HEK293 (cell line): ENCODE measurements around the gene TMEM256.

Source experiments
- CTCF ChIA-PET: fragments of 350-600 bp; formaldehyde crosslinking; extraction: SDS; loops from one replicate; lab custom pipeline; 2021; ENCODE audit warnings: antibody characterized with exemption; lab: Yijun Ruan, JAX
- POLR2A ChIA-PET: fragments of 300-600 bp; formaldehyde crosslinking; extraction: SDS; loops from one replicate; lab custom pipeline; 2020; ENCODE audit warnings: antibody characterized with exemption, inconsistent platforms; lab: Yijun Ruan, JAX
- H3K27ac ChIP-seq: fragments of 200-500 bp; sonication (Bioruptor generic); 2 replicates; pipeline ENCODE4 v1.5.1; 2014; ENCODE audit warnings: low read depth, low read length, control low read depth, inconsistent platforms; ENCODE audit errors: extremely low read depth
- H3K36me3 ChIP-seq, 2 experiments: fragments of 200-500 bp in 1 of 2; sonication (Bioruptor generic) in 1 of 2; 1 replicate in 1 of 2; 2 replicates in 1 of 2; pipeline ENCODE4 v1.5.1; 2014 to 2017; ENCODE audit warnings: inconsistent platforms in 2 of 2, low read length in 2 of 2; ENCODE audit not compliant: control insufficient read depth in 2 of 2, insufficient read depth in 1 of 2
- H3K4me1 ChIP-seq: fragments of 200-500 bp; sonication (Bioruptor generic); 2 replicates; pipeline ENCODE4 v1.5.1; 2014; ENCODE audit warnings: mild to moderate bottlenecking, low read length, inconsistent platforms; ENCODE audit not compliant: control insufficient read depth, insufficient read depth
- H3K4me3 ChIP-seq: 2 replicates; pipeline ENCODE4 v1.5.1; 2011; ENCODE audit warnings: low read depth, mild to moderate bottlenecking, control low read depth, low read length, moderate library complexity
- H3K9me3 ChIP-seq: fragments of 200-500 bp; sonication (Bioruptor generic); 2 replicates; pipeline ENCODE4 v1.5.1; 2014; ENCODE audit warnings: low read depth, low read length, inconsistent platforms; ENCODE audit not compliant: control insufficient read depth, insufficient read depth
- CTCF ChIP-seq: fragments of 450-650 bp; formaldehyde crosslinking; IDR thresholded peaks from 2 replicates; pipeline ENCODE4 v1.5.1; 2016; ENCODE audit warnings: missing biosample characterization, missing genetic modification characterization
- MYNN ChIP-seq: fragments of 450-650 bp; formaldehyde crosslinking; IDR thresholded peaks from 2 replicates; pipeline ENCODE4 v1.5.1; 2016; ENCODE audit warnings: missing biosample characterization, missing genetic modification characterization, borderline replicate concordance
- REST ChIP-seq: fragments of 450-650 bp; formaldehyde crosslinking; IDR thresholded peaks from 2 replicates; pipeline ENCODE4 v1.5.1; 2016; ENCODE audit warnings: missing biosample characterization, missing genetic modification characterization
- SP2 ChIP-seq: fragments of 450-650 bp; formaldehyde crosslinking; IDR thresholded peaks from 2 replicates; pipeline ENCODE4 v1.5.1; 2016; ENCODE audit warnings: missing biosample characterization, missing genetic modification characterization
- ZBTB17 ChIP-seq: fragments of 450-650 bp; formaldehyde crosslinking; IDR thresholded peaks from 2 replicates; pipeline ENCODE4 v1.5.1; 2016; ENCODE audit warnings: missing biosample characterization, missing genetic modification characterization
- ZNF16 ChIP-seq: fragments of 450-650 bp; formaldehyde crosslinking; IDR thresholded peaks from 2 replicates; pipeline ENCODE4 v1.5.1; 2016; ENCODE audit warnings: low read depth, missing biosample characterization, missing genetic modification characterization
- ZNF302 ChIP-seq: fragments of 450-650 bp; formaldehyde crosslinking; IDR thresholded peaks from 2 replicates; pipeline ENCODE4 v1.5.1; 2016; ENCODE audit warnings: missing biosample characterization, missing genetic modification characterization, low read depth
- ZNF350 ChIP-seq: fragments of 450-650 bp; formaldehyde crosslinking; IDR thresholded peaks from 2 replicates; pipeline ENCODE4 v1.5.0; 2017; ENCODE audit warnings: missing biosample characterization, mild to moderate bottlenecking, missing genetic modification characterization
- ZNF48 ChIP-seq: fragments of 450-650 bp; formaldehyde crosslinking; IDR thresholded peaks from 2 replicates; pipeline ENCODE4 v1.5.1; 2016; ENCODE audit warnings: missing biosample characterization, missing genetic modification characterization
- ZNF610 ChIP-seq: fragments of 450-650 bp; formaldehyde crosslinking; IDR thresholded peaks from 2 replicates; pipeline ENCODE4 v1.5.1; 2016; ENCODE audit warnings: missing biosample characterization, missing genetic modification characterization, borderline replicate concordance
- ZNF623 ChIP-seq: fragments of 450-650 bp; formaldehyde crosslinking; IDR thresholded peaks from 2 replicates; pipeline ENCODE4 v1.5.1; 2016; ENCODE audit warnings: missing biosample characterization, missing genetic modification characterization
- ZNF843 ChIP-seq: fragments of 450-650 bp; formaldehyde crosslinking; IDR thresholded peaks from 2 replicates; pipeline ENCODE4 v1.5.1; 2016; ENCODE audit warnings: missing biosample characterization, missing genetic modification characterization

TMEM256 gene

GRCh38 chr17:7425316-7425715, 21.4 kb upstream of the TMEM256 start, which contains the start of gene SPEM2:
Gene SPEM2 (plus strand): TSS chr17:7425616. CDS start chr17:7425689, 73 bp downstream.
- CTCF ChIA-PET = interaction anchor here (1.2 to 1.8 kb wide), 3 partner anchors 11 to 136 kb away, joined by 6 to 9 read pairs (median 7); no protein-coding TSS in a partner anchor
- H3K4me3 ChIP-seq = no peak within 1 kb of the TSS
- H3K27ac ChIP-seq = no peak within 1 kb of the TSS
- no peaks in the 10 kb centered on the region for H3K9me3 ChIP-seq
- POLR2A ChIA-PET = interaction anchor here (2.1 kb wide), 1 partner anchor 21 kb away, joined by 9 read pairs; the partner anchor contains the start of gene TMEM256
- no peak for TF ChIP-seq ZNF350 (tag by site-specific recombination)
- no peaks in the 10 kb centered on the region for H3K4me1 ChIP-seq
- no peaks in the 10 kb centered on the region for H3K36me3 ChIP-seq

GRCh38 chr17:7423679-7424078, 19.8 kb upstream of the TMEM256 start:
- POLR2A ChIA-PET = interaction anchor here (0.7 to 1.0 kb wide), 3 partner anchors 12 to 19 kb away, joined by 3 to 4 read pairs (median 4); partner anchors contain the start of gene TMEM256

GRCh38 chr17:7421186-7421585, 17.3 kb upstream of the TMEM256 start:
- peaks cover 0 to 24% of the 10 kb centered on the region in 2 experiments; a peak in 1 of 3 replicates for H3K36me3 ChIP-seq
- TF ChIP-seq ZNF623 (tag by site-specific recombination) (no peak), ZNF302 (tag by site-specific recombination) (no peak), CTCF (tag by site-specific recombination) (no peak), ZNF16 (tag by site-specific recombination) (no peak), REST (no peak), ZNF610 (tag by site-specific recombination) (no peak), ZNF843 (tag by site-specific recombination) (no peak), MYNN (no peak), SP2 (tag by site-specific recombination) (no peak)
- H3K27ac ChIP-seq = no peak overlapping the region
- no peaks in the 10 kb centered on the region for H3K9me3 ChIP-seq
- CTCF ChIA-PET = no interaction called here
- POLR2A ChIA-PET = interaction anchor here (1.1 to 1.3 kb wide), 2 partner anchors 13 to 17 kb away, joined by 4 to 6 read pairs; partner anchors contain the start of genes TMEM102 and TMEM256
- H3K4me3 ChIP-seq = no peak overlapping the region
- no peaks in the 10 kb centered on the region for H3K4me1 ChIP-seq

More at GRCh38 chr17:7423679-7424078, 19.8 kb upstream of the TMEM256 start:
- no peak for TF ChIP-seq ZNF48 (tag by site-specific recombination)
- 0 out of 2 replicates have a peak, but pooled peaks have one; percentile 12 for TF ChIP-seq ZBTB17
- TF ChIP-seq, all 188 proteins: peak for 1
- Histone ChIP-seq H3K4me1 (no peaks in the 10 kb centered on the region), H3K36me3 (peaks cover 0 to 2% of the 10 kb centered on the region in 2 experiments; a peak in 1 of 3 replicates), H3K27ac (no peak overlapping the region), H3K9me3 (no peaks in the 10 kb centered on the region), H3K4me3 (no peak overlapping the region)
- CTCF ChIA-PET = interaction anchor here (0.7 to 1.8 kb wide), 3 partner anchors 11 to 163 kb away, joined by 4 to 9 read pairs (median 6); no protein-coding TSS in a partner anchor
